Heart left ventricle (tissue), 16 donors: ENCODE results near the gene MARK3. TPM values are rescaled to one million over a fixed set of nuclear protein-coding genes. Genes with fewer than 3 reads are reported as not detected.

Experiments used
- ATAC-seq, 4 donors: fragments of 200-7000 bp; cut with Tn5 transposase; one replicate each; pipeline ENCODE4 v1.9.1; 2020 to 2022; ENCODE audit warnings: moderate library complexity in 4 of 4, mild to moderate bottlenecking in 3 of 4, moderate number of reproducible peaks in 1 of 4
- DNase-seq, 5 donors: peaks; one replicate each; pipeline ENCODE4 v3.0.0-alpha.2; 2020
- H3K27ac ChIP-seq, 12 donors: fragments of 200-600 bp; sonication (generic) in 4 of 12; one replicate each; pipeline versions ENCODE4 v1.5.0 to v1.8.0; 2016 to 2022; ENCODE audit warnings: mild to moderate bottlenecking in 2 of 12
- H3K27me3 ChIP-seq, 9 donors: fragments of 200-600 bp; sonication (generic) in 2 of 9; one replicate each; pipeline versions ENCODE4 v1.5.1 to v1.8.0; 2016 to 2022; ENCODE audit warnings: mild to moderate bottlenecking in 3 of 9
- H3K36me3 ChIP-seq, 9 donors: fragments of 200-600 bp; sonication (generic) in 2 of 9; one replicate each; pipeline versions ENCODE4 v1.5.0 to v1.8.0; 2018 to 2022; ENCODE audit warnings: mild to moderate bottlenecking in 2 of 9
- H3K4me1 ChIP-seq, 12 donors: fragments of 200-600 bp; sonication (generic) in 4 of 12; one replicate each; pipeline versions ENCODE4 v1.5.0 to v1.8.0; 2016 to 2022; ENCODE audit warnings: mild to moderate bottlenecking in 3 of 12
- H3K4me3 ChIP-seq, 12 donors: fragments of 200-600 bp; sonication (generic) in 4 of 12; one replicate each; pipeline versions ENCODE4 v1.5.0 to v1.8.0; 2017 to 2022; ENCODE audit warnings: mild to moderate bottlenecking in 9 of 12, moderate library complexity in 4 of 12
- H3K9me3 ChIP-seq, 12 donors: fragments of 200-600 bp; sonication (generic) in 4 of 12; one replicate each; pipeline versions ENCODE4 v1.5.0 to v1.8.0; 2016 to 2022; ENCODE audit warnings: mild to moderate bottlenecking in 1 of 12
- CTCF ChIP-seq, 12 donors: fragments of 200-600 bp; sonication (generic) in 4 of 12; IDR thresholded peaks; one replicate each; pipeline versions ENCODE4 v1.5.0 to v1.8.0; 2018 to 2022; ENCODE audit warnings: antibody characterized with exemption in 12 of 12, mild to moderate bottlenecking in 5 of 12
- POLR2A ChIP-seq, 2 donors: fragments of 450-650 bp; IDR thresholded peaks; one replicate each; pipeline ENCODE4 v1.6.1; 2017; ENCODE audit warnings: antibody characterized with exemption in 2 of 2, mild to moderate bottlenecking in 2 of 2, moderate library complexity in 2 of 2
- WGBS, 4 donors: extraction: QIAGEN DNeasy Blood & Tissue Kit in 2 of 4; methylation state at CpG; one replicate each; pipeline versions ENCODE4 v1.1.5 to v1.1.7; 2013 to 2018; 5-methylcytosine and 5-hydroxymethylcytosine counted together
- intact Hi-C, 10 donors: fragments of 100-400 bp; cut with DNase I; formaldehyde crosslinking; loops; one replicate each; pipeline versions ENCODE4 v1.11.1 to v1.14.2; 2022
- polyA plus RNA-seq, 2 donors: library from polyadenylated mRNA; stranded (reverse); fragments of 200-250 nt; gene quantifications; one replicate each; pipeline ENCODE4 v1.2.3, GENCODE V29; 2013
- total RNA-seq, 9 donors: library from RNA; depleted of rRNA in 2 of 9; stranded (reverse); fragments of >200 nt in 2 of 9; fragmentation: NEBNext Ultra II Directional in 3 of 9; extraction: Animal tissue kit (Norgen Biotek cat#: 25700) in 3 of 9; gene quantifications; one replicate each; pipeline versions ENCODE4 v1.1.0 to v1.2.4, GENCODE V29; 2016 to 2023
- donor health status: ischemic (EF 13 %, LVEDD 7.1; RV severe dilation, severe dysfunction).
- donor health status: healthy with polysubstance abuse.
- donor health status: DM: no; HTN: yes; CAD: no.
- donor health status: DM: no; HTN: no; CAD: no.
- donor health status: ischemic (EF 25% LVEDD 6.9; RV normal size, moderate dysfunction).
- donor health status: ischemic (EF 25% LVEDD 5.7; RV mildly dilated, moderate dysfunction).
- donor health status: healthy.
- donor health status: DM: yes; HTN: yes; CAD: no.
- donor health status: ischemic (EF 35%, LVEDD 5.7; RV mildly dilated, moderate dysfunction).
- donor health status: nonischemic (EF 11% LVEDD 7.7; RV severe dilation, severe dysfunction).
- donor health status: DM: yes; HTN: yes; CAD: no.
- donor health status: PGD.
- donor health status: ischemic (EF 29% LVEDD 5.4; RV normal size, mild dysfunction).
- donor health status: nonischemic (EF 23%, LVEDD 6.1; RV moderate dilation, normal function).

MARK3 gene
- total and polyA plus RNA-seq, 11 donors = 54.0 to 156 (median 111) TPM

- Histone ChIP-seq H3K4me1 (peaks cover 0 to 83% (median 55%) of the 10 kb centered on the region in 12 donors), H3K27me3 (peaks cover 0 to 34% (median 0%) of the 10 kb centered on the region in 9 donors), H3K4me3 (peak overlapping the region; percentile 38 to 70 (median 62)), H3K27ac (peak overlapping the region in 11 of 12 donors; percentile 42 to 96 (median 73)), H3K36me3 (peaks cover 0 to 11% (median 0%) of the 10 kb centered on the region in 9 donors), H3K9me3 (no peaks in the 10 kb centered on the region)
- ATAC-seq = no peak
- peak in 3 of 5 donors; percentile 29 to 73 (median 55) for DNase-seq
- 0 to 1% (median 1%) methylated on average over 25 to 74 of the region's 74 CpGs for WGBS, 4 donors
- TF ChIP-seq POLR2A (IDR thresholded peaks at IDR 0.05) (no peak), CTCF (IDR thresholded peaks at IDR 0.05) (no peak)
- intact Hi-C loops = no loop called here
These were observed 136.8 kb downstream of the MARK3 start for GRCh38 chr14:103521951-103522563.

- H3K36me3 ChIP-seq = peaks cover 0 to 11% (median 0%) of the 10 kb centered on the region in 9 donors
- intact Hi-C loops = no loop called here
- H3K4me1 ChIP-seq = peaks cover 0 to 83% (median 56%) of the 10 kb centered on the region in 12 donors
- peaks cover 0 to 34% (median 0%) of the 10 kb centered on the region in 9 donors for H3K27me3 ChIP-seq
- 3 to 15% (median 4%) methylated on average over 12 to 107 of the region's 107 CpGs for WGBS, 4 donors
- H3K9me3 ChIP-seq = no peaks in the 10 kb centered on the region
- peak within 1 kb of the TSS in 11 of 12 donors; percentile 54 to 96 (median 73) for H3K27ac ChIP-seq
- DNase-seq (peak; percentile 61 to 83 (median 79)), ATAC-seq (peak in 3 of 4 donors; percentile 32 to 47 (median 46))
- peak within 1 kb of the TSS; percentile 38 to 70 (median 62) for H3K4me3 ChIP-seq
- TF ChIP-seq POLR2A (IDR thresholded peaks at IDR 0.05) (peak; percentile 46 to 75), CTCF (IDR thresholded peaks at IDR 0.05) (no peak)
These were observed 137.7 kb downstream of the MARK3 start, which contains the start of gene CKB for GRCh38 chr14:103522649-103523574. TSS of gene CKB (minus strand) at chr14:103522830. CDS start at chr14:103522493, 337 bp downstream.

GRCh38 chr14:103523575-103523954, 138.3 kb downstream of the MARK3 start:
- peaks cover 0 to 34% (median 0%) of the 10 kb centered on the region in 9 donors for H3K27me3 ChIP-seq
- ATAC-seq (no peak), DNase-seq (no peak)
- H3K9me3 ChIP-seq = no peaks in the 10 kb centered on the region
- TF ChIP-seq POLR2A (IDR thresholded peaks at IDR 0.05) = no peak
- no peak for TF ChIP-seq CTCF (IDR thresholded peaks at IDR 0.05)
- H3K27ac ChIP-seq = peak overlapping the region in 3 of 12 donors; percentile 15 to 96 (median 89)
- H3K4me3 ChIP-seq = peak overlapping the region in 2 of 12 donors; percentile 59 to 69
- H3K36me3 ChIP-seq = peaks cover 0 to 11% (median 0%) of the 10 kb centered on the region in 9 donors
- 54 to 59% (median 55%) methylated on average over 10 of the region's 10 CpGs for WGBS, 4 donors
- peaks cover 0 to 83% (median 56%) of the 10 kb centered on the region in 12 donors for H3K4me1 ChIP-seq
- intact Hi-C loops = no loop called here
